ENCODE data around the gene TRABD2A. TPM values are rescaled to one million over a fixed set of nuclear protein-coding genes. Genes with fewer than 3 reads are reported as not detected.

Gene TRABD2A
- total and polyA plus RNA-seq, 7 donors = 0.16 to 46.4 (median 3.6) TPM

GRCh38 chr2:84849271-84849952 lies 31.5 kb downstream of the TRABD2A start:
- Histone ChIP-seq H3K27me3 (no peaks in the 10 kb centered on the region), H3K4me1 (no peaks in the 10 kb centered on the region), H3K4me3 (no peak overlapping the region), H3K27ac (no peak overlapping the region), H3K9me3 (no peaks in the 10 kb centered on the region), H3K36me3 (no peaks in the 10 kb centered on the region)
- WGBS, 2 donors = 66 to 68% methylated on average over 8 of the region's 8 CpGs
- intact Hi-C loops (cut with DNase I) = no loop called here
- TF ChIP-seq POLR2A (IDR thresholded peaks at IDR 0.05) (no peak), POLR2AphosphoS5 (IDR thresholded peaks at IDR 0.05) (no peak), CTCF (IDR thresholded peaks at IDR 0.05) (no peak), EP300 (IDR thresholded peaks at IDR 0.05) (no peak)
- no peak for DNase-seq

- intact Hi-C loops (cut with DNase I) = no loop called here
- WGBS, 2 donors = 79 to 80% methylated on average over 5 of the region's 5 CpGs
- H3K9me3 ChIP-seq = no peaks in the 10 kb centered on the region
- DNase-seq = no peak
- no peaks in the 10 kb centered on the region for H3K36me3 ChIP-seq
- TF ChIP-seq POLR2A (IDR thresholded peaks at IDR 0.05) (no peak), EP300 (IDR thresholded peaks at IDR 0.05) (no peak), CTCF (IDR thresholded peaks at IDR 0.05) (no peak), POLR2AphosphoS5 (IDR thresholded peaks at IDR 0.05) (no peak)
- H3K4me3 ChIP-seq = no peak overlapping the region
- H3K27ac ChIP-seq = no peak overlapping the region
- H3K27me3 ChIP-seq = no peaks in the 10 kb centered on the region
- H3K4me1 ChIP-seq = no peaks in the 10 kb centered on the region
These were observed 33.4 kb downstream of the TRABD2A start for GRCh38 chr2:84847326-84848050.

GRCh38 chr2:84846741-84847142 lies 34.1 kb downstream of the TRABD2A start:
- no peak for TF ChIP-seq POLR2A (IDR thresholded peaks at IDR 0.05)
- Histone ChIP-seq H3K27ac (peak overlapping the region in 1 of 4 donors; percentile 37), H3K36me3 (no peaks in the 10 kb centered on the region), H3K27me3 (no peaks in the 10 kb centered on the region), H3K4me1 (no peaks in the 10 kb centered on the region), H3K4me3 (no peak overlapping the region), H3K9me3 (no peaks in the 10 kb centered on the region)
- WGBS, 2 donors = 79 to 81% methylated on average over 2 of the region's 2 CpGs
- intact Hi-C loops (cut with DNase I) = no loop called here
- DNase-seq = no peak

- WGBS, 2 donors = 45 to 68% methylated on average over 5 of the region's 5 CpGs
- H3K27ac ChIP-seq = peak overlapping the region in 1 of 4 donors; percentile 37
- H3K9me3 ChIP-seq = no peaks in the 10 kb centered on the region
These were observed 34.7 kb downstream of the TRABD2A start for GRCh38 chr2:84846041-84846663.

More at GRCh38 chr2:84846041-84846663, 34.7 kb downstream of the TRABD2A start:
- TF ChIP-seq POLR2A (IDR thresholded peaks at IDR 0.05) (no peak), CTCF (IDR thresholded peaks at IDR 0.05) (no peak), POLR2AphosphoS5 (IDR thresholded peaks at IDR 0.05) (no peak), EP300 (IDR thresholded peaks at IDR 0.05) (no peak)
- Histone ChIP-seq H3K4me1 (no peaks in the 10 kb centered on the region), H3K36me3 (no peaks in the 10 kb centered on the region), H3K4me3 (no peak overlapping the region), H3K27me3 (no peaks in the 10 kb centered on the region)
- DNase-seq = no peak
- intact Hi-C loops (cut with DNase I) = no loop called here

All from sigmoid colon (tissue), 7 donors.